ENCODE data around the gene NR5A1. TPM values are rescaled to one million over a fixed set of nuclear protein-coding genes. Genes with fewer than 3 reads are reported as not detected.

Gene NR5A1
- total RNA-seq, 4 donors from 2014 or later, result not detected

DNA sequence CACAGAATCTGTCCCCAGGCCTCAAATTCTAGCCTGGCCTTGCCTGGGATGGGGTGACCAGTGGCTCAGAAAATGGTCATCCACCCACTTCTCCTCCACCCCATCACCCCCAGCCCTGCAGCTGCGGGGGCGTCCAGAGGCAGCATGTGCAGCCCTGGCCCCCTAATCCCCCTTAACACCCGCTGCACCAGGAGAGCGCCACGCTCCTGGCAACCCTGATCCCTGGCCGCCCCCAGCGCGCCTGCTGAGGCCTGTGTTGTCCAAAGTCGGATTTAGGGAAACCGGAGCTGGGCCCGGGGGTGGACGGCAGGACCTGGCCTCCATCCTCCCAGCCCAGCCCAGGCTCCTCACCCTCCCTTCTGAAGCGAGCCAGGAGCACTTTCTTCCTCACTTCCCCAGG is 22.0 kb downstream of the NR5A1 start:
- no peak for ATAC-seq
- no peak overlapping the region for H3K4me3 ChIP-seq
- H3K9me3 ChIP-seq, result no peaks in the 10 kb centered on the region
- TF ChIP-seq EP300 (IDR thresholded peaks at IDR 0.05), result no peak
- no peak for TF ChIP-seq POLR2AphosphoS5 (IDR thresholded peaks at IDR 0.05)
- TF ChIP-seq, protein P1, sequence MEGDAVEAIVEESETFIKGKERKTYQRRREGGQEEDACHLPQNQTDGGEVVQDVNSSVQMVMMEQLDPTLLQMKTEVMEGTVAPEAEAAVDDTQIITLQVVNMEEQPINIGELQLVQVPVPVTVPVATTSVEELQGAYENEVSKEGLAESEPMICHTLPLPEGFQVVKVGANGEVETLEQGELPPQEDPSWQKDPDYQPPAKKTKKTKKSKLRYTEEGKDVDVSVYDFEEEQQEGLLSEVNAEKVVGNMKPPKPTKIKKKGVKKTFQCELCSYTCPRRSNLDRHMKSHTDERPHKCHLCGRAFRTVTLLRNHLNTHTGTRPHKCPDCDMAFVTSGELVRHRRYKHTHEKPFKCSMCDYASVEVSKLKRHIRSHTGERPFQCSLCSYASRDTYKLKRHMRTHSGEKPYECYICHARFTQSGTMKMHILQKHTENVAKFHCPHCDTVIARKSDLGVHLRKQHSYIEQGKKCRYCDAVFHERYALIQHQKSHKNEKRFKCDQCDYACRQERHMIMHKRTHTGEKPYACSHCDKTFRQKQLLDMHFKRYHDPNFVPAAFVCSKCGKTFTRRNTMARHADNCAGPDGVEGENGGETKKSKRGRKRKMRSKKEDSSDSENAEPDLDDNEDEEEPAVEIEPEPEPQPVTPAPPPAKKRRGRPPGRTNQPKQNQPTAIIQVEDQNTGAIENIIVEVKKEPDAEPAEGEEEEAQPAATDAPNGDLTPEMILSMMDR (IDR thresholded peaks at IDR 0.05), result no peak
- TF ChIP-seq POLR2A (IDR thresholded peaks at IDR 0.05), result no peak
- WGBS, 2 donors (ENCODE audit: low coverage in 1 of 2), result 58% methylated on average over 4 of the region's 13 CpGs; no CpG with 5 or more reads in 1 of the 2 donors
- no peak overlapping the region for H3K27ac ChIP-seq
- no peaks in the 10 kb centered on the region for H3K4me1 ChIP-seq
- H3K36me3 ChIP-seq, result no peaks in the 10 kb centered on the region
- peaks cover 82% of the 10 kb centered on the region for H3K27me3 ChIP-seq

DNA sequence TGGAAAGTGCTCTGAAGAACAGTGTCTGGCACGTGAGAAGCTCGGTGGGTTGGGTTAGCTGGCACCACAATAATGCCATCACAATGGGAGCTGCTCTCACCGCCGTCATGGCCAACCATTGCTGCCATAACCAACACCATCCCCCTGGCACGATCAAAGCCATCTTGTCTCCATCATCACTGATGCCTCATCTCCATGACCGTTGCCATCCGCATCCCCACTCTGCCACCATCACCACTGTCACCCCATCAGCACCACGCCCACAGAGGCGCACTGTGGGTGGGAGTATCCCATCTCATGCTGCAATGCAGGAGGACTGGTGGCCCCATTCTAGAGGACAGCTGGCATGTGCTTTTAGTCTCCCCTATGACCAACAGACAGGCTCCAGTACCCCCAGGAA is 23.7 kb downstream of the NR5A1 start:
- WGBS, 2 donors (ENCODE audit: low coverage in 1 of 2), result 89 to 93% methylated on average over 3 to 4 of the region's 9 CpGs
- H3K27ac ChIP-seq, result no peak overlapping the region
- peaks cover 83% of the 10 kb centered on the region for H3K27me3 ChIP-seq
- ATAC-seq, result no peak
- H3K4me1 ChIP-seq, result no peaks in the 10 kb centered on the region
- no peaks in the 10 kb centered on the region for H3K36me3 ChIP-seq
- H3K9me3 ChIP-seq, result no peaks in the 10 kb centered on the region
- no peak overlapping the region for H3K4me3 ChIP-seq
- no peak for TF ChIP-seq EP300 (IDR thresholded peaks at IDR 0.05)
- TF ChIP-seq, protein P1 (IDR thresholded peaks at IDR 0.05), result no peak
- TF ChIP-seq POLR2A (IDR thresholded peaks at IDR 0.05), result no peak
- no peak for TF ChIP-seq POLR2AphosphoS5 (IDR thresholded peaks at IDR 0.05)

DNA sequence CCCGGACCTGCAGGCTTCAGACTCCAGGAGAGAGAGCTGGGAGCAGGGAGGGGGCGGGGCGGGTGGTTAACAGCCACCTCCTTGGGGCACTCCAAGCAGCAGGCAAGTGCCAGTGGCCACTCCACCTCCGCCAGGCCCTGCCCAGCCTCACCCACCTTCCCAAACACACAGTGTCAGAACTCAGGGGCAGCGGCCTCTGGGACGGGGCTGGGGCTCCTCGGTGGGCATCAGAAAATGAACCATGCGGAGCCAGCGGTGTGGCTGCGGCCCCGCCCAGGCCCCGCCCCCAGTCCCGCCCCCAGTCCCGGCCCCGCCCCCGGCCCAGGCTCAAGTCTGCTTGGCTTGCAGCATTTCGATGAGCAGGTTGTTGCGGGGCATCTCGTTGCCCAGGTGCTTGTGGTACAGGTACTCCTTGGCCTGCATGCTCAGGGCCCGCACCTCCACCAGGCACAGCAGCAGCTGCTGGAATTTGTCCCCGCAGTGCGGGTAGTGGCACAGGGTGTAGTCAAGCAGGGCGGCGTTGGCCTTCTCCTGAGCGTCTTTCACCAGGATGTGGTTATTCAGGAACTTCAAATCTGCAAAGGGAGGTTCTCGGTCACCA is 24.7 kb downstream of the NR5A1 start:
- Histone ChIP-seq H3K4me3 (no peak overlapping the region), H3K27me3 (peaks cover 83% of the 10 kb centered on the region), H3K36me3 (no peaks in the 10 kb centered on the region), H3K4me1 (peaks cover 0 to 8% (median 5%) of the 10 kb centered on the region in 3 donors), H3K9me3 (no peaks in the 10 kb centered on the region), H3K27ac (no peak overlapping the region)
- no peak for ATAC-seq
- TF ChIP-seq EP300 (IDR thresholded peaks at IDR 0.05), result no peak
- 7 to 38% methylated on average over 3 to 8 of the region's 26 CpGs for WGBS, 2 donors (ENCODE audit: low coverage in 1 of 2)

DNA sequence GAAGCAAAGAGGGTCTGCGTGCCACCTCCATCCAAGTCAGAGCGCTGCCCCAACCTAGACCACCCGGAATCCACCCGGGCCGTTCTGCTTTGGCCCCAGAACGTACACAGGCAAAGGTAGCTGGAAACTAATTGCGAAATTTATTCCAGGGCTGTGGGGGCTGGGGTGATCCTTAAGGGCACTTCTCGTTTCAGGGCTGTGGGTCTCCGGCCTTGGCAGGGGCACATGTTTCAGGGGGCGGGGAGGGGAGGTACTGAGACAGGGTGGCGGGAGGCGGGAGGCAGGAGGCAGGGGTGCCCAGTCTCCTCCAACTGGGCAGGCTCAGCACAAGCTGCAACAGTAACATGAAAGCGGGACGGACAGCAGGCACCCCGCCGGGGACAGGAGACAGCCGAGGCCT is 26.1 kb downstream of the NR5A1 start:
- Histone ChIP-seq H3K36me3 (no peaks in the 10 kb centered on the region), H3K4me3 (no peak overlapping the region), H3K27ac (no peak overlapping the region), H3K27me3 (peaks cover 83% of the 10 kb centered on the region), H3K4me1 (peaks cover 0 to 14% (median 6%) of the 10 kb centered on the region in 3 donors), H3K9me3 (no peaks in the 10 kb centered on the region)
- ATAC-seq, result no peak
- no CpG with 5 or more reads among the region's 17 CpGs for WGBS, 2 donors (ENCODE audit: low coverage in 1 of 2)
- TF ChIP-seq POLR2A (IDR thresholded peaks at IDR 0.05), result no peak
- no peak for TF ChIP-seq POLR2AphosphoS5 (IDR thresholded peaks at IDR 0.05)
- TF ChIP-seq, protein P1 (IDR thresholded peaks at IDR 0.05), result no peak
- no peak for TF ChIP-seq EP300 (IDR thresholded peaks at IDR 0.05)

DNA sequence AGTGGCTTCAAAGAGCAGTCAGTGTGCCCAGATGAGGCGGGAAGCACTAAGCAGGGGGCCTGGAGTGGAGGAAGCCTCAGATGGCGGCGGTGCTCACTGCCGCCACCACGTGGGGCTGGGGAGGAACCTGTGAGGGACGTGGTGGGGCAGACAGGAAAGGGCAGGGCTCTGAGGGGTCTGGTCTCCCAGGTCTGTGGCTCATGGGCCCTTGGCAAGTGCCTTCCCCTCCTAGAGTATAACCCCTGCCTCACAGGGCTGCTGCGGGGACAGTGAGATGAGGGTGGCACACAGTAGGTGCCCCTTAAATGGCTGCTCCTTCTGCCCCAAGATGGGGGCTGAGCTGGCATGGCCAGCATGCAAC is 26.6 kb downstream of the NR5A1 start:
- ATAC-seq, result no peak
- TF ChIP-seq EP300 (IDR thresholded peaks at IDR 0.05), result no peak
- no peak for TF ChIP-seq POLR2AphosphoS5 (IDR thresholded peaks at IDR 0.05)
- TF ChIP-seq, protein P1 (IDR thresholded peaks at IDR 0.05), result no peak
- TF ChIP-seq POLR2A (IDR thresholded peaks at IDR 0.05), result no peak
- no peaks in the 10 kb centered on the region for H3K9me3 ChIP-seq
- peaks cover 0 to 14% (median 6%) of the 10 kb centered on the region in 3 donors for H3K4me1 ChIP-seq
- no peaks in the 10 kb centered on the region for H3K36me3 ChIP-seq
- H3K27me3 ChIP-seq, result peaks cover 83% of the 10 kb centered on the region
- H3K27ac ChIP-seq, result no peak overlapping the region
- WGBS, 2 donors (ENCODE audit: low coverage in 1 of 2), result no CpG with 5 or more reads among the region's 7 CpGs
- no peak overlapping the region for H3K4me3 ChIP-seq

Data from gastroesophageal sphincter (tissue), 4 donors.